ENCODE results near the gene FARS2.
A peak's percentile ranks its signal among the peaks of the same experiment; 100 is the strongest.

Gene FARS2

GRCh38 chr6:5515200-5515599, 253.9 kb downstream of the FARS2 start:
- no peak for DNase-seq

GRCh38 chr6:5516036-5516435, 254.7 kb downstream of the FARS2 start:
- DNase-seq = no peak

- DNase-seq = peak; percentile 62
Measured at GRCh38 chr6:5517796-5518195, 256.5 kb downstream of the FARS2 start.

GRCh38 chr6:5518936-5519491, 257.7 kb downstream of the FARS2 start:
- DNase-seq = no peak

GRCh38 chr6:5520796-5521195, 259.5 kb downstream of the FARS2 start:
- no peak for DNase-seq

GRCh38 chr6:5521322-5521721, 260.0 kb downstream of the FARS2 start:
- no peak for DNase-seq

- no peak for DNase-seq
Measured at GRCh38 chr6:5522147-5522546, 260.8 kb downstream of the FARS2 start.

GRCh38 chr6:5524110-5524509, 262.8 kb downstream of the FARS2 start:
- DNase-seq = no peak

- no peak for DNase-seq
Measured at GRCh38 chr6:5525209-5525608, 263.9 kb downstream of the FARS2 start.

GRCh38 chr6:5529015-5529414, 267.7 kb downstream of the FARS2 start:
- DNase-seq = no peak

- no peak for DNase-seq
Measured at GRCh38 chr6:5529733-5530132, 268.4 kb downstream of the FARS2 start.

GRCh38 chr6:5531161-5531560, 269.8 kb downstream of the FARS2 start:
- no peak for DNase-seq

- no peak for DNase-seq
Measured at GRCh38 chr6:5531853-5532375, 270.6 kb downstream of the FARS2 start.

GRCh38 chr6:5532941-5533340, 271.6 kb downstream of the FARS2 start:
- DNase-seq = no peak

- DNase-seq = no peak
Measured at GRCh38 chr6:5534643-5535042, 273.3 kb downstream of the FARS2 start.

- DNase-seq = no peak
Measured at GRCh38 chr6:5536644-5537043, 275.3 kb downstream of the FARS2 start.

GRCh38 chr6:5537132-5537531, 275.8 kb downstream of the FARS2 start:
- no peak for DNase-seq

GRCh38 chr6:5537967-5538366, 276.7 kb downstream of the FARS2 start:
- no peak for DNase-seq

GRCh38 chr6:5540370-5540769, 279.1 kb downstream of the FARS2 start:
- DNase-seq = no peak

- no peak for DNase-seq
Measured at GRCh38 chr6:5541025-5541424, 279.7 kb downstream of the FARS2 start.

GRCh38 chr6:5541751-5542432, 280.6 kb downstream of the FARS2 start:
- no peak for DNase-seq

GRCh38 chr6:5547556-5547955, 286.2 kb downstream of the FARS2 start:
- DNase-seq = no peak

GRCh38 chr6:5550631-5551030, 289.3 kb downstream of the FARS2 start:
- DNase-seq = no peak

GRCh38 chr6:5552243-5552642, 290.9 kb downstream of the FARS2 start:
- DNase-seq = no peak

GRCh38 chr6:5553767-5554166, 292.5 kb downstream of the FARS2 start:
- DNase-seq = no peak

Measured in activated CD4-positive, alpha-beta T cell treated with anti-CD3 and anti-CD28 coated beads for 48 hours (primary cell).